ENCODE measurements around the gene SORCS2. TPM values are rescaled to one million over a fixed set of nuclear protein-coding genes. Genes with fewer than 3 reads are reported as not detected.

Gene SORCS2
- total RNA-seq, 1 experiment from 2014 or later = 0.15 TPM

DNA sequence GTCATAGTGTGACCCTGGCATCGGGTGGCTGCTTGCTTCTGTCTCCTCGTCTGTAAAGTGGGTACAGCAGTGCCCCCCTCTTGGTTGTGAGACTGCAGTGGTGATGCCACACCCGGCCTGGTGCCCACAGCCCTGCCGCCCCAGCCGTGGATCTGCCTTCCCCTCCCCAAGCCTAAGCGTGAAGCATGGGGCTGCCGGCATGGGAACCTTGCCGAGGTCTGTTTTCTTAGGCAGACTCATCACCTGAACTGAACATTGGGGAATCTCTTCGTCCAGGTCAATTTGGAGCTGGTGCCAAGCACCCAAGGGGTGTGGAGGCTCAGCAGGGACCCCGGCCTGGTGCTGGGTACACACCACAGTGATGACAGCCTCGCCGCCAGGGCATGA is 134.0 kb downstream of the SORCS2 start:
- intact Hi-C loops (cut with micrococcal nuclease; ENCODE audit: unreplicated experiment) = no loop called here
- Histone ChIP-seq H3K27me3 (ENCODE audit: control insufficient read depth, insufficient read depth, low read length) (no peaks in the 10 kb centered on the region), H3K9me3 (ENCODE audit: control insufficient read depth, insufficient read depth, low read depth, low read length) (no peaks in the 10 kb centered on the region), H3K4me1 (ENCODE audit: control insufficient read depth, insufficient read depth, low read length) (peaks cover 4% of the 10 kb centered on the region; the same call in 1 of the 2 replicates), H3K27ac (ENCODE audit: low read length) (no peak overlapping the region), H3K36me3 (ENCODE audit: control insufficient read depth, insufficient read depth, low read length) (no peaks in the 10 kb centered on the region), H3K4me3 (ENCODE audit: low read depth in 2 of 2, low read length in 2 of 2) (no peak overlapping the region)
- CTCF ChIA-PET = interaction anchor here (0.6 kb wide), 1 partner anchor 15 kb away, joined by 12 read pairs; no protein-coding TSS in a partner anchor
- no peak for ATAC-seq
- no TSS peak for BruUV-seq (replicated peaks)
- in situ Hi-C loops (cut with HindIII; ENCODE audit: low pct_unique_long_range_greater_than_20kb, low sequenced_read_pairs) = no loop called here
- no peak for TF ChIP-seq SIN3A (IDR thresholded peaks at IDR 0.05; ENCODE audit: borderline replicate concordance, insufficient read depth, low read depth, low read length)
- no peak for TF ChIP-seq POLR2AphosphoS5 (IDR thresholded peaks at IDR 0.05; ENCODE audit: low read depth, low read length)
- no peak for TF ChIP-seq TCF7L2 (IDR thresholded peaks at IDR 0.05; ENCODE audit: low read depth, low read length)
- TF ChIP-seq, protein P1, sequence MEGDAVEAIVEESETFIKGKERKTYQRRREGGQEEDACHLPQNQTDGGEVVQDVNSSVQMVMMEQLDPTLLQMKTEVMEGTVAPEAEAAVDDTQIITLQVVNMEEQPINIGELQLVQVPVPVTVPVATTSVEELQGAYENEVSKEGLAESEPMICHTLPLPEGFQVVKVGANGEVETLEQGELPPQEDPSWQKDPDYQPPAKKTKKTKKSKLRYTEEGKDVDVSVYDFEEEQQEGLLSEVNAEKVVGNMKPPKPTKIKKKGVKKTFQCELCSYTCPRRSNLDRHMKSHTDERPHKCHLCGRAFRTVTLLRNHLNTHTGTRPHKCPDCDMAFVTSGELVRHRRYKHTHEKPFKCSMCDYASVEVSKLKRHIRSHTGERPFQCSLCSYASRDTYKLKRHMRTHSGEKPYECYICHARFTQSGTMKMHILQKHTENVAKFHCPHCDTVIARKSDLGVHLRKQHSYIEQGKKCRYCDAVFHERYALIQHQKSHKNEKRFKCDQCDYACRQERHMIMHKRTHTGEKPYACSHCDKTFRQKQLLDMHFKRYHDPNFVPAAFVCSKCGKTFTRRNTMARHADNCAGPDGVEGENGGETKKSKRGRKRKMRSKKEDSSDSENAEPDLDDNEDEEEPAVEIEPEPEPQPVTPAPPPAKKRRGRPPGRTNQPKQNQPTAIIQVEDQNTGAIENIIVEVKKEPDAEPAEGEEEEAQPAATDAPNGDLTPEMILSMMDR (IDR thresholded peaks at IDR 0.05) = no peak
- TF ChIP-seq REST (IDR thresholded peaks at IDR 0.05; ENCODE audit: insufficient read depth in 1 of 2, low read depth in 2 of 2, low read length in 1 of 2) = no peak
- DNase-seq (ENCODE audit: low read depth, low spot score) = no peak
- POLR2A ChIA-PET = no interaction called here

GRCh38 chr4:7326693-7327340 is 134.5 kb downstream of the SORCS2 start:
- Histone ChIP-seq H3K4me1 (ENCODE audit: control insufficient read depth, insufficient read depth, low read length) (peaks cover 4% of the 10 kb centered on the region; the same call in 1 of the 2 replicates), H3K4me3 (ENCODE audit: low read depth in 2 of 2, low read length in 2 of 2) (no peak overlapping the region), H3K9me3 (ENCODE audit: control insufficient read depth, insufficient read depth, low read depth, low read length) (no peaks in the 10 kb centered on the region), H3K27me3 (ENCODE audit: control insufficient read depth, insufficient read depth, low read length) (no peaks in the 10 kb centered on the region), H3K27ac (ENCODE audit: low read length) (no peak overlapping the region), H3K36me3 (ENCODE audit: control insufficient read depth, insufficient read depth, low read length) (no peaks in the 10 kb centered on the region)
- CTCF ChIA-PET = interaction anchor here (0.6 kb wide), 1 partner anchor 15 kb away, joined by 12 read pairs; no protein-coding TSS in a partner anchor
- POLR2A ChIA-PET = no interaction called here
- in situ Hi-C loops (cut with HindIII; ENCODE audit: low pct_unique_long_range_greater_than_20kb, low sequenced_read_pairs) = no loop called here
- no TSS peak for BruUV-seq (replicated peaks)
- TF ChIP-seq SIN3A (IDR thresholded peaks at IDR 0.05; ENCODE audit: borderline replicate concordance, insufficient read depth, low read depth, low read length) (no peak), POLR2AphosphoS5 (IDR thresholded peaks at IDR 0.05; ENCODE audit: low read depth, low read length) (no peak)
- intact Hi-C loops (cut with micrococcal nuclease; ENCODE audit: unreplicated experiment) = no loop called here
- ATAC-seq = no peak
- DNase-seq (ENCODE audit: low read depth, low spot score) = no peak

DNA sequence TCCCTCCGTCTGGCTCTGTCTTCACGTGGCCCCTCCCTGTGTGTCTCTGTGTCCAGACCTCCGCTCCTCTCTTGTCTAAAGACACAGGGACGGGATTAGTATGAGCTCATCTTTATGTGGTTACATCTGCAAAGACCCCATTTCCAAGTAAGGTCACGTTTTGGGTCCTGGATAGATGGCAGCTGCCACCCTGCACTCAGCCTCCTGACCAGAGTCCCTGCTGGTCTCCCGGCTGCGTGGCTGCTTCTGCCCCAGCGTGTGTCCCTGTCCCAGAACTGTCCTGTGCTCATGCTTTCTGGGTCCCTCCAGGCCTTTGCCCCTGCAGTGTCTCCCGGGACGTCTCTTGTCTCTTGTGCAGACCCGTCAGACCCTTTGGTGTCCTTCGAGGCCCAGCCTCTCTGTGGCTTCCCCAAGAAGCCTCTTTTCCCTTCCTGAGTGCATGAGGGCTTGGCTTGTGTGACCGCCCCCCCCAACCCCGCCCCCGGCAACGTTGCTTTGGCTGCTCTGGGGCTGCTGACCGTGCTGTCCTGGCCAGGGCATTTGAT is 135.1 kb downstream of the SORCS2 start:
- in situ Hi-C loops (cut with HindIII; ENCODE audit: low pct_unique_long_range_greater_than_20kb, low sequenced_read_pairs) = no loop called here
- no peaks in the 10 kb centered on the region for H3K9me3 ChIP-seq (ENCODE audit: control insufficient read depth, insufficient read depth, low read depth, low read length)
- peaks cover 4% of the 10 kb centered on the region; the same call in 1 of the 2 replicates for H3K4me1 ChIP-seq (ENCODE audit: control insufficient read depth, insufficient read depth, low read length)
- TF ChIP-seq TCF7L2 (IDR thresholded peaks at IDR 0.05; ENCODE audit: low read depth, low read length) = no peak
- H3K36me3 ChIP-seq (ENCODE audit: control insufficient read depth, insufficient read depth, low read length) = no peaks in the 10 kb centered on the region
- DNase-seq (ENCODE audit: low read depth, low spot score) (no peak), ATAC-seq (no peak)
- CTCF ChIA-PET = interaction anchor here (0.6 kb wide), 1 partner anchor 97 kb away, joined by 4 read pairs; no protein-coding TSS in a partner anchor
- intact Hi-C loops (cut with micrococcal nuclease; ENCODE audit: unreplicated experiment) = no loop called here
- no peak overlapping the region for H3K27ac ChIP-seq (ENCODE audit: low read length)
- POLR2A ChIA-PET = no interaction called here
- H3K27me3 ChIP-seq (ENCODE audit: control insufficient read depth, insufficient read depth, low read length) = no peaks in the 10 kb centered on the region
- H3K4me3 ChIP-seq (ENCODE audit: low read depth in 2 of 2, low read length in 2 of 2) = no peak overlapping the region
- BruUV-seq (replicated peaks) = no TSS peak

Measured in Panc1 (cell line).